ENCODE data around the gene DLX3. TPM values are rescaled to one million over a fixed set of nuclear protein-coding genes. Genes with fewer than 3 reads are reported as not detected.

The DLX3 gene
- total RNA-seq, 1 experiment from 2014 or later = 0.74 TPM

- DNase-seq (ENCODE audit: low spot score) (no peak), ATAC-seq (peak; percentile 23)
- ChIA-PET CTCF (interaction anchor here (2.3 to 3.3 kb wide), 4 partner anchors 19 to 57 kb away, joined by 10 to 13 read pairs (median 12); partner anchors contain the start of gene ITGA3), POLR2A (no interaction called here)
- no peaks in the 10 kb centered on the region for H3K36me3 Mint-ChIP-seq
- H3K27me3 Mint-ChIP-seq (ENCODE audit: low read depth) = peaks cover 5% of the 10 kb centered on the region
- H3K27ac Mint-ChIP-seq = no peak overlapping the region
- peaks cover 11% of the 10 kb centered on the region for H3K4me1 Mint-ChIP-seq
- H3K4me3 Mint-ChIP-seq = no peak overlapping the region
- H3K9me3 Mint-ChIP-seq = peaks cover 5% of the 10 kb centered on the region; the same call in 1 of the 2 replicates
- TF ChIP-seq FOXP1 (CRISPR knock-in tag; IDR thresholded peaks at IDR 0.05; ENCODE audit: borderline replicate concordance) (no peak), AFF4 (CRISPR knock-in tag; IDR thresholded peaks at IDR 0.05; ENCODE audit: borderline replicate concordance) (no peak), USF2 (CRISPR knock-in tag; IDR thresholded peaks at IDR 0.05) (no peak), ZBTB21 (CRISPR knock-in tag; IDR thresholded peaks at IDR 0.05; ENCODE audit: borderline replicate concordance) (no peak), CREM (CRISPR knock-in tag; IDR thresholded peaks at IDR 0.05) (no peak), HMGA2 (CRISPR knock-in tag; IDR thresholded peaks at IDR 0.05) (no peak), MYBL2 (CRISPR knock-in tag; IDR thresholded peaks at IDR 0.05) (no peak), EMX1 (CRISPR knock-in tag; IDR thresholded peaks at IDR 0.05) (no peak), ZNF263 (CRISPR knock-in tag; IDR thresholded peaks at IDR 0.05; ENCODE audit: low read depth) (no peak), HMGXB4 (CRISPR knock-in tag; IDR thresholded peaks at IDR 0.05) (no peak), ZNF281 (CRISPR knock-in tag; IDR thresholded peaks at IDR 0.05) (no peak), SMAD4 (CRISPR knock-in tag; IDR thresholded peaks at IDR 0.05) (no peak), CBFB (CRISPR knock-in tag; IDR thresholded peaks at IDR 0.05; ENCODE audit: low read depth) (no peak), ZNF423 (CRISPR knock-in tag; IDR thresholded peaks at IDR 0.05) (no peak), IRF1 (CRISPR knock-in tag; IDR thresholded peaks at IDR 0.05) (no peak), ZNF532 (CRISPR knock-in tag; IDR thresholded peaks at IDR 0.05; ENCODE audit: borderline replicate concordance) (no peak)
- TF ChIP-seq, protein P1, sequence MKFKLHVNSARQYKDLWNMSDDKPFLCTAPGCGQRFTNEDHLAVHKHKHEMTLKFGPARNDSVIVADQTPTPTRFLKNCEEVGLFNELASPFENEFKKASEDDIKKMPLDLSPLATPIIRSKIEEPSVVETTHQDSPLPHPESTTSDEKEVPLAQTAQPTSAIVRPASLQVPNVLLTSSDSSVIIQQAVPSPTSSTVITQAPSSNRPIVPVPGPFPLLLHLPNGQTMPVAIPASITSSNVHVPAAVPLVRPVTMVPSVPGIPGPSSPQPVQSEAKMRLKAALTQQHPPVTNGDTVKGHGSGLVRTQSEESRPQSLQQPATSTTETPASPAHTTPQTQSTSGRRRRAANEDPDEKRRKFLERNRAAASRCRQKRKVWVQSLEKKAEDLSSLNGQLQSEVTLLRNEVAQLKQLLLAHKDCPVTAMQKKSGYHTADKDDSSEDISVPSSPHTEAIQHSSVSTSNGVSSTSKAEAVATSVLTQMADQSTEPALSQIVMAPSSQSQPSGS (CRISPR knock-in tag; IDR thresholded peaks at IDR 0.05; ENCODE audit: borderline replicate concordance, low read depth) = no peak
- TF ChIP-seq, protein P2, sequence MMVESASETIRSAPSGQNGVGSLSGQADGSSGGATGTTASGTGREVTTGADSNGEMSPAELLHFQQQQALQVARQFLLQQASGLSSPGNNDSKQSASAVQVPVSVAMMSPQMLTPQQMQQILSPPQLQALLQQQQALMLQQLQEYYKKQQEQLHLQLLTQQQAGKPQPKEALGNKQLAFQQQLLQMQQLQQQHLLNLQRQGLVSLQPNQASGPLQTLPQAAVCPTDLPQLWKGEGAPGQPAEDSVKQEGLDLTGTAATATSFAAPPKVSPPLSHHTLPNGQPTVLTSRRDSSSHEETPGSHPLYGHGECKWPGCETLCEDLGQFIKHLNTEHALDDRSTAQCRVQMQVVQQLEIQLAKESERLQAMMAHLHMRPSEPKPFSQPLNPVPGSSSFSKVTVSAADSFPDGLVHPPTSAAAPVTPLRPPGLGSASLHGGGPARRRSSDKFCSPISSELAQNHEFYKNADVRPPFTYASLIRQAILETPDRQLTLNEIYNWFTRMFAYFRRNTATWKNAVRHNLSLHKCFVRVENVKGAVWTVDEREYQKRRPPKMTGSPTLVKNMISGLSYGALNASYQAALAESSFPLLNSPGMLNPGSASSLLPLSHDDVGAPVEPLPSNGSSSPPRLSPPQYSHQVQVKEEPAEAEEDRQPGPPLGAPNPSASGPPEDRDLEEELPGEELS (CRISPR knock-in tag; IDR thresholded peaks at IDR 0.05) = no peak
Measured at GRCh38 chr17:50037321-50038107, 42.5 kb upstream of the DLX3 start.

Data from WTC11 (cell line).